Stimulated activated CD8-positive, alpha-beta memory T cell treated with anti-CD3 and anti-CD28 coated beads, Interleukin-15, amount 100 ng/mL, for 48 hours (primary cell): ENCODE results near the gene GAMT.

Experiments used
- DNase-seq, 2 donors: peaks; one replicate each; pipeline ENCODE4 v3.0.0-alpha.2; 2020; ENCODE audit warnings: low read depth in 2 of 2

GAMT gene

GRCh38 chr19:1418951-1419738 is 17.8 kb upstream of the GAMT start:
- DNase-seq = no peak

DNA sequence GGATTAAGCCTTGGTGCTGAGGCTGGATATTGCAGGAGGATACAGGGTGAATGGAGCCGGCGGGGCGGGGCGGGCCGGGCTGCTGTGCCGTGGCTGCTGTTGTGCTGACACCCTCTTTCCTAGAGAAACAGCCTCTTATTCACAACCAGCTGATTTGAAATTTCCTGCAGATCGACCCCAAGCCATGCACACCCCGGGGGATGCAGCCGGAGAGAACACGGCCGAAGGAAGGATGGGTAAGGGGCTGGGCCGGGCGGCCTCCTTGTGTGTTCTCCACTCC is 17.1 kb upstream of the GAMT start:
- DNase-seq = no peak

DNA sequence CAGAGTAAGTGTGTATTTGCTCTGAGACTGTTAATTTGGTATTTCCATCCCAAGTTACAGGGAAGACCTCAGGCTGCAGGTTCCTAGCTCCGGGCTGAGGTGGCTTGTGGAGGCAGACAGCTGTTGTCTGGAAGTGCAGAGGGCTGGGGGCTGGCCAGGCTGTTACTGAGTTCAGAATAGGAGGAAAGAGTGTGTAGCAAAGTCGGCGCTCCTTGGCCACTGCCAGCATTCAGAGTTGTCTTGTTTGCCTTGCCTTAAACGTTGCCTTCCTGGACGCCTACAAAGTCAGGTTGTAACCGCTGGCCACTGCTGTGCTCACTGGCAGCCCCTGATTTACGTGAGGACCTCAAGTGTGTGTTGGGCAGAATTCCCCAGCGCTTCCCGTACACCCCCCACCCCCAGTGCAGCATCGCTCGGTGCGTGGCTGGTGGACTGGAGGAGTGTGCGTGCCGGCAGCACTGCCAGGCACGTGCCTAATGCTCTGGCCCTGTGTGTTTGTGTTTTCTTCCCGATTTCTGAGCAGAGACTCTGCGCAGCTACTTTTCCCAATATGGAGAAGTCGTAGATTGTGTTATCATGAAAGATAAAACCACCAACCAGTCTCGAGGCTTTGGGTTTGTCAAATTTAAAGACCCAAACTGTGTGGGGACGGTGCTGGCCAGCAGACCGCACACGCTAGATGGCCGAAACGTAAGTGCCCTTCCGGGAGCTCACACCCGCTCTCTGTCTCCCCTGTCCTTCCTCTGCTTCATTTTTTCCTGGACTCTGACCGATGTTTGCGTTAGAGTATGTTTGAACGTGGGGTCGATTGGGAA is 16.5 kb upstream of the GAMT start:
- DNase-seq = no peak

DNA sequence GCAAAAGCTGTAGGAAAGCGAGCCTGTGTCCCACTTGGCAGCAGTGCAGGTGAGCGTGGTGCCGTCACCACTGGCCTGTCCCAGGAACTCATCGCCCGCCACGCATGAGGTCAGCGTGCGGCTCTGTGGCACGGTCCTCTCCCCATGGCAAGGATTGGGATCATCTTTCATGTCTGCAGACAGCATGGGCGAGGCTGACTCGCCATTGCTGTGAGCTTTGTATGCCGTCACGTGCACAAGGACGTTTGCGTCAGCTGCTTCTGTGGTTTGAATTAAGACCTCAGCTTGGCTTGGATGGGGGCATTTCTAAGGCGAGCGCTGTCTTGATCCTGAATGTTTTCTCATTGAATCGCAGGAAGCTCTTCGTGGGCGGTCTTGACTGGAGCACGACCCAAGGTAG is 15.8 kb upstream of the GAMT start:
- no peak for DNase-seq

DNA sequence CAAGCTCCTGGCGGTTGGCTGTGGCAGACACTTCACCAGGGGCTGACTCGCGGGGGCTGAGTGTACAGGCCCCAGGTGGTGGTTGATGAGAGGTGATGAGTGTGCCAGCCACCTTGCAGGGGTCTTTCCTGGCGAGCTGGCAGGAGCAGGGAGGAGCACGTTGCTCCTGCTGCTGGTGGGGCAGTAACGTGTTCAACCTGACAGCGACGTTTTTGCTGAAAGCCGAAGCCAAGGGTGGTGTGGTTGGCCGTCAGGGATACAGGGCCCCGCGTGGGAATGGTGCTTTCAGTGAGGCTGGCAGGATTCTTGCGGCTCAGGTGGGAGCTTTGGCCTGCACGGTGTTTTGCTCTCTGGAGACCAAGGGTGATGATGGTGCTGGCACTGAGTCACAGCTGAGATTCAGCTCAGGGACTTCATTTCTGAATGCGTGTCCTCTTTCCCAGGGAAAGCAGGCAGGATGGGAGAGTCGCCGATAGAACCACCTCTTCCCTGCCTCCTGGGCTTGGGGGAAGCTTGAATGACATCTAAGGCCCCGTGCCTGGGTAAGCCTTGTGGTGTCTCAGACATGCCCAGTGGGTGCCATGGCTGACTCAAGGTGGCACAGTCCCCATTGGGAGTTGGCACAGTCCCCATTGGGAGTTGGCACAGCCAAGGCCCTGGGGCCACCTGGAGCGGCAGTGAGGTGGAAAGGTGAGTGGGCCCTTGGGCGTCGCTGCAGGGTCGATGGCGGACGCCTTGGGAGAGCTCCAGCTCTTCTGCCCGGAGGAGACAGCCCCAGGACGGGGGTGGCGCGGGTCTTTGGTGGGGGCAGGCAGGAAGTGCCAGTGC is 14.9 kb upstream of the GAMT start:
- DNase-seq = no peak

GRCh38 chr19:1412995-1413800 is 11.9 kb upstream of the GAMT start:
- no peak for DNase-seq

- no peak for DNase-seq
These were observed 11.1 kb upstream of the GAMT start for GRCh38 chr19:1412323-1412923.

GRCh38 chr19:1411255-1412191 is 10.2 kb upstream of the GAMT start:
- DNase-seq = no peak

- DNase-seq = no peak
These were observed 9.4 kb upstream of the GAMT start for GRCh38 chr19:1410789-1411188.

DNA sequence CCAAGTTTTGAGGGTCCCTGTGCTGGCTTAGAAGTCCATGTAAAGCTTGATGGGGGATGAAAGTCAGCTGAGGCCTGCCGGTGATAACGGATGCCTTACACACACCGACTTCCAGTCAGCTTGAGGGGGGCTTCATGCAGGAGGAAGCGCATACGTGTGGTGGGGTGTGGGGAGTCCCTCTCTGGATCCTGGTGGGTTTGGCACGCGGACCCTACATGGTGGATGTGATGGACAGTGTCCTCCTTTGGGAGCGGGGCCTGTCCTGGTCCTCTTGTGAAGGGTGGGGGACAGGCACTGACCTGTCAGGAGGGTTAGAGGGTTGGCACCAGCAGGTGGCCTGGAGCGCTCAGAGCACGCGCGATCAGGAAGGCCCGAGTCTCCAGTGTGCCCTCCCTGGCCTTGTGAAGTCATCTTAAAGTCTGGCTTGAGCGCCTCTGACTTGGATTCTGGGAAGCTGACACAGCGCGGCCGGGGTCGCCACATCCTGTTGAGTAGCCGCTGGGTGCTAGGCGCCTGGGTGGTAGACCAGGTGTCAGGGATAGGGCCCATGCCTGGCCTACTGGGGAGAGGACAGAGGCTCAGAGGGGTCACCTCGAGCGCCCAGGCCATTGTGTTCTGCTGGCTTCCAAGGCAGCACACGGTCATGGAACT is 8.9 kb upstream of the GAMT start:
- peak in 1 of 2 donors; percentile 24 for DNase-seq

GRCh38 chr19:1409204-1410005 is 8.1 kb upstream of the GAMT start:
- no peak for DNase-seq

DNA sequence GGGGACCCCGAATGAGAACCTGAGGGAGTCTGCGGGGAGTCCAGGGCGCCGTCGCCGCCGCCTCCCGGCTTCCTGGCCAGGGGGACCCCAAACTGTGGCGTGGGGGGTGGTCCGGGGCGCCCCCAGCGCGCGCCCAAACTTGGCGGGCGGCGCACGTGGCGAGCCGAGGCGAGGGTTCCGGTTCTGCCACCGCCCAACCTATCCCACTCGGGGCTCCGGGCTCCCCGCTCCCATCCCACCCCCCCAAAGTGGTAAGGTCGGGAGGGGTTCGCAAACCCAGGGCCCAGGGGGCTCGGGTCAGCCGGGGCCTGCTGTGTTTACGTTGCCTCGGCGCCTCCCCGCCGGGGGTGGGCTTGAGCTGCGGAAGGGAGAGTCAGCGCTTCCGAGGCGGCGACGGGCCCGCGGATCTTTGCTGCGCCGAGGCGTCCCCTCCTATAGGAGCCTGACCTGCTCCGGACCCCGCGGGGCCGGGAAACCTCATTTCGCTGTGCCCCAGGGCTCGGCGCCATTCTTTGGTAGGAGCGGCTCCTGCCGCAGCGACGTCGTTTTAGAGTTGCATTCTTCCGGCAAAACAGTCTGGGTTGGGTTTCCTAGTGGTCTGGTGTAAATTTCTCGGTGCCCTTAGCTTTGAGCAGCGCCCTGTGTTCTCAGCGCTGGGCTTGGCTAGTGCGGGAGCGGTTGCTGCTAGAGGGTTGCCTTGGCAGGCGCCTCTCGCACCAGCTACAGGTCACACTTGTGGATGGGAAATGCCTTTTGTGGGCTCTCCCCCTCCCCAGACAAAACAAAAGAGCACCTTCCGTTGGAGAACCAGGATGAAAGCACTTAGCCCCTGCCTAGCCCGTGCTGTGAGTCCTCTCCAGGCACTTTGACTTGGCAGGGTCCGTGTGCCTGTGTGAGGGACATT is 7.2 kb upstream of the GAMT start:
- peak in 1 of 2 donors; percentile 41 for DNase-seq

GRCh38 chr19:1407528-1408299 is 6.4 kb upstream of the GAMT start, which contains the start of gene DAZAP1:
Gene DAZAP1, plus strand, starts transcription at chr19:1407586. Its CDS starts 188 bp downstream, at chr19:1407774.
- no peak for DNase-seq

DNA sequence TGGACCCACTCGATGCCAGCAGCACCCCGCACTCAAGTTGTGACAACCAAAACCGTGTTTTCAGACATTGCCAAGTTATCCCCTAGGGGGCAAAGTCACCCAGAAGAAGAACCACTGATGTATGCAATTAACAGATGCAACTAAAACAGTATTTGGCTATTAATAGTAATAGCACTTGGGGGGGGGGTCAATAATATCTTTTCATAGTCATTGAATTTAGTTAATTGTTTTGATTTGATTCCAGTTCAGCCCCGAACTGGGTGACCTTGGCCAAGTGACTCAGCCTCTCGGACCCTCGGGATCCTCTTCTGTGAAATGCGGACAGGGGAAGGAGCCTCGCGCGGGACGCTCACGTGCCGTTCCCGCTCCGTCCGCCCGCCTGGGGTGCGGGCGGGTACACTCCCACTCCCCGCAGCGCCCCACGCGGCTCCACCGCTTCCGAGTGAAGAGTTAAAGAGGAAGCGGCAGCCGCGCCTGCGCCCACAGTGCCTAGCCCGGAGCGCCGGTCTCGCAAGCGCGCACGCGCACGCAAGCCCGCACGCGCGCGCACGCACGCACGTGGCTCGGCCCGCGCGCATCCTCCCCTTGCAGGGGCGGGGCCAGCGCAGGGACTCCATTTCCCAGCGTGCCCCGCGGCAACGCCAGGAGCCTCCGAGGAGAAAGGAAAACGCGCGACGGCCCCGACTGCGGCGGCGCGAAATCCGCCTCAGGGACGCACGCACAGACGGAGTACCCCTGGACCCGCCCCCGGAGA is 5.6 kb upstream of the GAMT start:
- DNase-seq = peak; percentile 99

GRCh38 chr19:1402411-1403070 is 1.2 kb upstream of the GAMT start:
- DNase-seq = no peak

DNA sequence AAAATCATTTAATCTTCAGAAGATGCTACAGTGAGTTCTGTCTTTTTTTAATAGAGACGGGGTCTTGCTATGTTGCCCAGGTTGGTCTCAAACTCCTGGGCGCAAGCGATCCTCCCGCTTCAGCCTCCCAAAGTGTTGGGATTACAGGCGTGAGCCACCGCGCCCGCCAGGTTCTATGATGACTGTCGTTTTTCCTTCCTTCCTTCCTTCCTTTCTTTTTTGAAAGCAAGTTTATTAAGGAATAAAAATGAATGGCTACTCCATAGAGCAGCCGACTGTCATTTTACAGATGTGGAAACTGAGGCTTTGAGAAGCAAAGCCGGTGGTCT is 511 bp upstream of the GAMT start:
- DNase-seq = no peak
